ENCODE data around the gene CALN1. TPM values are rescaled to one million over a fixed set of nuclear protein-coding genes. Genes with fewer than 3 reads are reported as not detected.

CALN1 gene
- total RNA-seq, 2 donors from 2014 or later, result 0.52 to 1.6 TPM

DNA sequence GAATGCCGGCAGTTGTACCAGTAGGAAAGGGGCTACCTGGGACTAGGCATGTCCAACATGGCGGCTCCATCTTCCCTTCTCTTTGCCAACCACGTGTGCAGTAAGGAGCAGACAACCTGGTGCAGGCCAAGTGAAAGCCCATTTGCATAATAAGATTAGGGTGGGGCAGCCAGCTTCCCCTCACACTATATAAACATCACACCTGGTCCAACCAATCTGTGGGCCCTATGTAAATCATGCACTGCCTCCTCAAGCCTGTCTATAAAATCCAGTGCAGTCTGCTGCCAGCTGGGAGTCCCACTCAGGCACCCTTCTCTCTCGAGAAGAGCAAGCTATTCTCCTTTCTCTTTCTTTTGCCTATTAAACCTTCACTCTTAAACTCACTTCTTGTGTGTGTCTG is 429.3 kb downstream of the CALN1 start:
- H3K4me3 ChIP-seq, result no peak overlapping the region
- H3K4me1 ChIP-seq, result no peaks in the 10 kb centered on the region
- DNase-seq (no peak), ATAC-seq (no peak)
- H3K27me3 ChIP-seq, result no peaks in the 10 kb centered on the region
- WGBS, 2 donors, result 54 to 56% methylated on average over 4 of the region's 4 CpGs
- intact Hi-C loops (cut with DNase I), result no loop called here
- TF ChIP-seq, protein P1, sequence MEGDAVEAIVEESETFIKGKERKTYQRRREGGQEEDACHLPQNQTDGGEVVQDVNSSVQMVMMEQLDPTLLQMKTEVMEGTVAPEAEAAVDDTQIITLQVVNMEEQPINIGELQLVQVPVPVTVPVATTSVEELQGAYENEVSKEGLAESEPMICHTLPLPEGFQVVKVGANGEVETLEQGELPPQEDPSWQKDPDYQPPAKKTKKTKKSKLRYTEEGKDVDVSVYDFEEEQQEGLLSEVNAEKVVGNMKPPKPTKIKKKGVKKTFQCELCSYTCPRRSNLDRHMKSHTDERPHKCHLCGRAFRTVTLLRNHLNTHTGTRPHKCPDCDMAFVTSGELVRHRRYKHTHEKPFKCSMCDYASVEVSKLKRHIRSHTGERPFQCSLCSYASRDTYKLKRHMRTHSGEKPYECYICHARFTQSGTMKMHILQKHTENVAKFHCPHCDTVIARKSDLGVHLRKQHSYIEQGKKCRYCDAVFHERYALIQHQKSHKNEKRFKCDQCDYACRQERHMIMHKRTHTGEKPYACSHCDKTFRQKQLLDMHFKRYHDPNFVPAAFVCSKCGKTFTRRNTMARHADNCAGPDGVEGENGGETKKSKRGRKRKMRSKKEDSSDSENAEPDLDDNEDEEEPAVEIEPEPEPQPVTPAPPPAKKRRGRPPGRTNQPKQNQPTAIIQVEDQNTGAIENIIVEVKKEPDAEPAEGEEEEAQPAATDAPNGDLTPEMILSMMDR (IDR thresholded peaks at IDR 0.05), result no peak
- TF ChIP-seq POLR2A (IDR thresholded peaks at IDR 0.05), result no peak
- no peaks in the 10 kb centered on the region for H3K9me3 ChIP-seq
- no peaks in the 10 kb centered on the region for H3K36me3 ChIP-seq (replicated peaks in 1 of 2; ENCODE audit: insufficient read depth in 1 of 2, low read depth in 2 of 2)
- no peak overlapping the region for H3K27ac ChIP-seq

DNA sequence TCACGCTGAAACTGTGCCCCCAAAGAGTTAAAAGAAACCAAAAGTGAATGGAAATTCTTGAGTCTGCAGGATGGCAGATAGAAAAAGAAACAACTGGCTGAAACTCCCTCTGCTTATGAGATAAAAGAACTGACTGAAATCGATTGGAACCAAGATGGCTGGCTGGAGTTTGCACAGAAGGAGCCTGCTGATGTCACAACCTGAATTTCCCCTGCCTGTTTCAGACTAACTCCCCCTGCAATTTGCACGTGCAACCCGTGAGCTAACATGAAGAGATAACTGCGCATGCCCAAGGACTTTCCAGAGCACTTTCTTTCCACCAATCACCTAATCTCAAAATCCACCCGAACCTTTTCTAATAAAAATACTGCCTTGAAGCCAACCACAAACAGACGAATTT is 435.5 kb downstream of the CALN1 start:
- WGBS, 2 donors, result 46% methylated on average over 7 of the region's 7 CpGs
- H3K4me3 ChIP-seq, result no peak overlapping the region
- H3K9me3 ChIP-seq, result no peaks in the 10 kb centered on the region
- TF ChIP-seq POLR2A (IDR thresholded peaks at IDR 0.05), result no peak
- TF ChIP-seq, protein P1 (IDR thresholded peaks at IDR 0.05), result no peak
- H3K27ac ChIP-seq, result no peak overlapping the region
- no peaks in the 10 kb centered on the region for H3K4me1 ChIP-seq
- H3K36me3 ChIP-seq (replicated peaks in 1 of 2; ENCODE audit: insufficient read depth in 1 of 2, low read depth in 2 of 2), result no peaks in the 10 kb centered on the region
- ATAC-seq, result no peak
- intact Hi-C loops (cut with DNase I), result no loop called here
- no peaks in the 10 kb centered on the region for H3K27me3 ChIP-seq
- no peak for DNase-seq

DNA sequence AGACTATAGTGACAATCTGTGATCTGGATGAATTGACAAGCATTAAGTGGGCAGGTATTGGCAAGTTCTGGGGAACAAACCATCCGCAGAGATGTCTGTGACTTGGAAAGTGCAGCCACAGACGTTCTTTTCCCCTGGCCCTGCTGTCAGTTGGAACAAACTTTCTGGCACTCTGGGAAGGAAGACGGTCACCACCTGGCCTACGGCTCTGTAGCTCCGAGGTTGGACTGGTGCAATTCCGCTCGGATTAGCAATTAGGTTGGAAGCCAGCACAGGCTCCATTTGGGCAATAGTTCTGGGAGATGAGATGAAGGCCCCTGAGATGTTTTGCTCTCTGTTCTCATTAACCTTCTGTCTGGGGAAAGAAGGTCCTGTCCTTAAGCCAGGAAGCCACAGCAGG is 437.5 kb downstream of the CALN1 start:
- Histone ChIP-seq H3K27ac (no peak overlapping the region), H3K9me3 (no peaks in the 10 kb centered on the region), H3K4me1 (no peaks in the 10 kb centered on the region), H3K27me3 (no peaks in the 10 kb centered on the region), H3K36me3 (replicated peaks in 1 of 2; ENCODE audit: insufficient read depth in 1 of 2, low read depth in 2 of 2) (no peaks in the 10 kb centered on the region), H3K4me3 (no peak overlapping the region)
- TF ChIP-seq, protein P1 (IDR thresholded peaks at IDR 0.05), result no peak
- no peak for TF ChIP-seq POLR2A (IDR thresholded peaks at IDR 0.05)
- ATAC-seq (no peak), DNase-seq (no peak)
- WGBS, 2 donors, result 68 to 90% methylated on average over 4 to 7 of the region's 7 CpGs
- intact Hi-C loops (cut with DNase I), result no loop called here

DNA sequence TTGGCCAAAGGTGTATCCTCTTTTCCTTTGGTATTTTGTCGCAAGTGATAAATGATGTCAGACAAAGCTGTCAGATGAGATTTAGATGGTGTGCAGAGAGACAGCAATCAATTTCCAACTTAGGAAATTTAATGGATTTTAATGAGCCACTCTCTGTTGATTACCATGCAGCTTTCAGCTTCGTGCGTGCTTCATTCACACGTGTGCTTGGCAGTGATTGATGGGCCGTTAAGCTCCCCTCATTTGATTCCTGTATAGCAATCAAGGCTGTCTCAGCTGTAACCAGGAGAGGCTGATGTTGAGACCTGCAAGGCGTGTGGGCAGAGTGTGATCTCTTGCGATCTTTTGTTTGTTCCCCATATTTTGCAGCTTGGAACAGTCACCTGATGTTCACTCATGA is 439.6 kb downstream of the CALN1 start:
- DNase-seq, result no peak
- H3K4me1 ChIP-seq, result no peaks in the 10 kb centered on the region
- no peaks in the 10 kb centered on the region for H3K27me3 ChIP-seq
- H3K4me3 ChIP-seq, result no peak overlapping the region
- ATAC-seq, result no peak
- no peaks in the 10 kb centered on the region for H3K36me3 ChIP-seq (replicated peaks in 1 of 2; ENCODE audit: insufficient read depth in 1 of 2, low read depth in 2 of 2)
- H3K27ac ChIP-seq, result no peak overlapping the region
- WGBS, 2 donors, result 42 to 47% methylated on average over 7 of the region's 7 CpGs
- TF ChIP-seq POLR2A (IDR thresholded peaks at IDR 0.05), result no peak
- TF ChIP-seq, protein P1 (IDR thresholded peaks at IDR 0.05), result no peak
- H3K9me3 ChIP-seq, result no peaks in the 10 kb centered on the region
- intact Hi-C loops (cut with DNase I), result no loop called here

DNA sequence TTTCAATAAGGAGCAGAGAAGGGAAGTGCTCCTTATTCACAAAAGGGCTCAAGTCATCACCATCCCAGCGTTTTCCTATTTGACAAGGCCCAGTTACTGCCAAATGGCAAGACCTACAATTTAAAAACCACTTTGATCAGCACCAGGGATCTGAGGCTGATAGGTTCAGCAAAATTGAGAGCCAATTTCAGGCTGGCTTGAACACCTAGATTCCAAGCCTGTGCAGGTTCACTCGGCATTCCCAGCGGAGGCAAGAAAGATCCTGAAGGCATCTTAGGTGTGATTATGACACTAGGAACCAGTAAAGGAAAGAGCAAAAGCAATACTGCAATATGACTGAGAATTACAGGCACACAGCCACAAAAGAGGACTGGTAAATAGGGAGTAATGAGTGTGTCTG is 441.4 kb downstream of the CALN1 start:
- Histone ChIP-seq H3K9me3 (no peaks in the 10 kb centered on the region), H3K36me3 (replicated peaks in 1 of 2; ENCODE audit: insufficient read depth in 1 of 2, low read depth in 2 of 2) (no peaks in the 10 kb centered on the region), H3K4me1 (no peaks in the 10 kb centered on the region), H3K27ac (no peak overlapping the region), H3K4me3 (no peak overlapping the region), H3K27me3 (no peaks in the 10 kb centered on the region)
- TF ChIP-seq POLR2A (IDR thresholded peaks at IDR 0.05), result no peak
- TF ChIP-seq, protein P1 (IDR thresholded peaks at IDR 0.05), result no peak
- intact Hi-C loops (cut with DNase I), result no loop called here
- 44 to 78% methylated on average over 3 of the region's 3 CpGs for WGBS, 2 donors
- ATAC-seq (no peak), DNase-seq (no peak)
